Loucy (cell line): ENCODE results near the gene TCN1.

Experiments used
- EZH2phosphoT487 ChIP-seq: fragments of 200-600 bp; IDR thresholded peaks from 2 replicates; pipeline ENCODE4 v1.6.1; 2018; ENCODE audit warnings: antibody characterized with exemption, mild to moderate bottlenecking, moderate library complexity, borderline replicate concordance
- TF ChIP-seq, protein P1 (sequence below): fragments of 200-600 bp; sonication (generic); conservative IDR thresholded peaks from 2 replicates; pipeline ENCODE4 v1.5.1; 2014; ENCODE audit warnings: mild to moderate bottlenecking, antibody characterized with exemption, low read length

DNA sequence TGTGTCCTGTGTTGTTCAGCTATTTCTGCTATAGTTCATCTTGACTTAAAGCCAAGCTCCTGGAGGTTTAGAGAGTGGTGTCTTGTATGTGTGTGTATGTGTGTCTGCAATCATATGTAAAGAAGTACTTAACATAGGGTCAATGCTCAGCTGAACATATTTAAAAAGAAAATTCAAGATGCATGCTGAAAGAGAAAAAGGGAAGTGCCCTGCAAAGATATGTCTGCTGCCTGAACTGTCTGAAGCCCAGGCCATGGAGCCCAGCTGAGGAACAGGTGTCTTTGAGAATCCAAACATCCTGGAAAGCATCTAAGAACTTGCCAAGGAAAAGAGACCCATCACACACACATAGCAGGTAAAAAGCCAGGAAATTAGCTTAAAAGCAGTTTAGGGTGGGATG, 6.6 kb downstream of the TCN1 start:
- TF ChIP-seq, protein P1, sequence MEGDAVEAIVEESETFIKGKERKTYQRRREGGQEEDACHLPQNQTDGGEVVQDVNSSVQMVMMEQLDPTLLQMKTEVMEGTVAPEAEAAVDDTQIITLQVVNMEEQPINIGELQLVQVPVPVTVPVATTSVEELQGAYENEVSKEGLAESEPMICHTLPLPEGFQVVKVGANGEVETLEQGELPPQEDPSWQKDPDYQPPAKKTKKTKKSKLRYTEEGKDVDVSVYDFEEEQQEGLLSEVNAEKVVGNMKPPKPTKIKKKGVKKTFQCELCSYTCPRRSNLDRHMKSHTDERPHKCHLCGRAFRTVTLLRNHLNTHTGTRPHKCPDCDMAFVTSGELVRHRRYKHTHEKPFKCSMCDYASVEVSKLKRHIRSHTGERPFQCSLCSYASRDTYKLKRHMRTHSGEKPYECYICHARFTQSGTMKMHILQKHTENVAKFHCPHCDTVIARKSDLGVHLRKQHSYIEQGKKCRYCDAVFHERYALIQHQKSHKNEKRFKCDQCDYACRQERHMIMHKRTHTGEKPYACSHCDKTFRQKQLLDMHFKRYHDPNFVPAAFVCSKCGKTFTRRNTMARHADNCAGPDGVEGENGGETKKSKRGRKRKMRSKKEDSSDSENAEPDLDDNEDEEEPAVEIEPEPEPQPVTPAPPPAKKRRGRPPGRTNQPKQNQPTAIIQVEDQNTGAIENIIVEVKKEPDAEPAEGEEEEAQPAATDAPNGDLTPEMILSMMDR = no peak
- no peak for TF ChIP-seq EZH2phosphoT487
